Myometrial cell (primary cell): ENCODE data around the gene GNG2. TPM values are rescaled to one million over a fixed set of nuclear protein-coding genes. Genes with fewer than 3 reads are reported as not detected.

Experiments
- total RNA-seq: library from RNA; depleted of rRNA; stranded (reverse); fragments of >200 nt; gene quantifications from 2 replicates; pipeline ENCODE4 v1.2.3, GENCODE V29; 2015

The GNG2 gene
- total RNA-seq, result 28.8 and 38.6 TPM in 2 replicates

GRCh38 chr14:51860164-51860824 lies at the start of gene GNG2:
Gene GNG2 (plus strand): TSS chr14:51860612. CDS start chr14:51950679, 90,067 bp downstream.

GRCh38 chr14:51989293-51990234 lies 129.2 kb downstream of the GNG2 start, which contains the start of gene RTRAF:
Gene RTRAF (plus strand): TSS chr14:51989546. CDS start chr14:51989640, 94 bp downstream.

Other genes starting within 250 kb of the GNG2 start
- 155 and 167 TPM in 2 replicates for gene FRMD6, start 208.7 kb upstream of the GNG2 start, total RNA-seq
- gene RTRAF, start 128.9 kb downstream of the GNG2 start, total RNA-seq, result 83.1 and 127 TPM in 2 replicates
- gene NID2, start 208.4 kb downstream of the GNG2 start, total RNA-seq, result 137 and 167 TPM in 2 replicates